ENCODE measurements around the gene CAMK4. TPM values are rescaled to one million over a fixed set of nuclear protein-coding genes. Genes with fewer than 3 reads are reported as not detected.

CAMK4 gene
- total and polyA plus RNA-seq, 3 donors from 2014 or later: 35.4 to 76.9 (median 60.3) TPM

- TF ChIP-seq, protein P1, sequence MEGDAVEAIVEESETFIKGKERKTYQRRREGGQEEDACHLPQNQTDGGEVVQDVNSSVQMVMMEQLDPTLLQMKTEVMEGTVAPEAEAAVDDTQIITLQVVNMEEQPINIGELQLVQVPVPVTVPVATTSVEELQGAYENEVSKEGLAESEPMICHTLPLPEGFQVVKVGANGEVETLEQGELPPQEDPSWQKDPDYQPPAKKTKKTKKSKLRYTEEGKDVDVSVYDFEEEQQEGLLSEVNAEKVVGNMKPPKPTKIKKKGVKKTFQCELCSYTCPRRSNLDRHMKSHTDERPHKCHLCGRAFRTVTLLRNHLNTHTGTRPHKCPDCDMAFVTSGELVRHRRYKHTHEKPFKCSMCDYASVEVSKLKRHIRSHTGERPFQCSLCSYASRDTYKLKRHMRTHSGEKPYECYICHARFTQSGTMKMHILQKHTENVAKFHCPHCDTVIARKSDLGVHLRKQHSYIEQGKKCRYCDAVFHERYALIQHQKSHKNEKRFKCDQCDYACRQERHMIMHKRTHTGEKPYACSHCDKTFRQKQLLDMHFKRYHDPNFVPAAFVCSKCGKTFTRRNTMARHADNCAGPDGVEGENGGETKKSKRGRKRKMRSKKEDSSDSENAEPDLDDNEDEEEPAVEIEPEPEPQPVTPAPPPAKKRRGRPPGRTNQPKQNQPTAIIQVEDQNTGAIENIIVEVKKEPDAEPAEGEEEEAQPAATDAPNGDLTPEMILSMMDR (IDR thresholded peaks at IDR 0.05): no peak
- TF ChIP-seq POLR2A (IDR thresholded peaks at IDR 0.05): no peak
- no peak for DNase-seq
- H3K27me3 ChIP-seq: no peaks in the 10 kb centered on the region
- H3K27ac ChIP-seq: no peak overlapping the region
- intact Hi-C loops (cut with DNase I; ENCODE audit: low total_unique reads): no loop called here
- no peaks in the 10 kb centered on the region for H3K36me3 ChIP-seq (ENCODE audit: low read depth, missing control alignments)
- 97% methylated on average over 1 of the region's 1 CpG for WGBS, 2 donors
- H3K4me1 ChIP-seq: no peaks in the 10 kb centered on the region
- no peaks in the 10 kb centered on the region for H3K9me3 ChIP-seq
- H3K4me3 ChIP-seq: no peak overlapping the region
Measured at GRCh38 chr5:111262815-111263214, 38.6 kb downstream of the CAMK4 start.

- H3K36me3 ChIP-seq (ENCODE audit: low read depth, missing control alignments): no peaks in the 10 kb centered on the region
- no peaks in the 10 kb centered on the region for H3K9me3 ChIP-seq
- H3K27me3 ChIP-seq: no peaks in the 10 kb centered on the region
- no peak for DNase-seq
- WGBS, 2 donors: 69 to 88% methylated on average over 2 of the region's 2 CpGs
- no peak for TF ChIP-seq POLR2A (IDR thresholded peaks at IDR 0.05)
- TF ChIP-seq, protein P1 (IDR thresholded peaks at IDR 0.05): no peak
- intact Hi-C loops (cut with DNase I; ENCODE audit: low total_unique reads): no loop called here
- no peak overlapping the region for H3K4me3 ChIP-seq
- H3K27ac ChIP-seq: no peak overlapping the region
- no peaks in the 10 kb centered on the region for H3K4me1 ChIP-seq
Measured at GRCh38 chr5:111266491-111266890, 42.3 kb downstream of the CAMK4 start.

- no peak for TF ChIP-seq POLR2A (IDR thresholded peaks at IDR 0.05)
- TF ChIP-seq, protein P1 (IDR thresholded peaks at IDR 0.05): no peak
- Histone ChIP-seq H3K27me3 (no peaks in the 10 kb centered on the region), H3K36me3 (ENCODE audit: low read depth, missing control alignments) (no peaks in the 10 kb centered on the region), H3K9me3 (no peaks in the 10 kb centered on the region), H3K4me1 (no peaks in the 10 kb centered on the region), H3K4me3 (no peak overlapping the region), H3K27ac (no peak overlapping the region)
- no peak for DNase-seq
- intact Hi-C loops (cut with DNase I; ENCODE audit: low total_unique reads): no loop called here
Measured at GRCh38 chr5:111268300-111268699, 44.1 kb downstream of the CAMK4 start.

- no peaks in the 10 kb centered on the region for H3K36me3 ChIP-seq (ENCODE audit: low read depth, missing control alignments)
- no peak for DNase-seq
- no peak overlapping the region for H3K4me3 ChIP-seq
- TF ChIP-seq POLR2A (IDR thresholded peaks at IDR 0.05): no peak
- TF ChIP-seq, protein P1 (IDR thresholded peaks at IDR 0.05): no peak
- H3K27ac ChIP-seq: no peak overlapping the region
- no peaks in the 10 kb centered on the region for H3K27me3 ChIP-seq
- intact Hi-C loops (cut with DNase I; ENCODE audit: low total_unique reads): no loop called here
- H3K9me3 ChIP-seq: no peaks in the 10 kb centered on the region
- WGBS, 2 donors: 72 to 88% methylated on average over 3 of the region's 3 CpGs
- no peaks in the 10 kb centered on the region for H3K4me1 ChIP-seq
Measured at GRCh38 chr5:111271885-111272284, 47.7 kb downstream of the CAMK4 start.

DNA sequence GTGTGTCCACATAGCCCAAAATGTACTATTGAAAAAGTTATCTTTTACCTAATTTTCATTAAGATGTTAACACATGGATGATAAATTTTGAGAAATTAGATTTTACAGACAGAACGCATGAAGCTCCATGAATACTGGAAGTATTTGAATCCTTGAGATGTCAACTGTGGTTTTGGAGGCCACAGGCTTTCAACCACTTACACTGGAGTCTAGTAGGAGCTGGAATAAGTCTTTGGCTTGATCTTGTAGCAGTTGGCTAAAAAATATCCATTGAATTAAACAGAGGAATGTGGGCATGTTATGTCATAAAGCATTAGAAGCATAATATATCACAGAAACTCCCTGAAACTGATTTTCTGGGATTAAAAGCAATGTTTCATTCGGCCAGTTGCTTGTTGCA is 52.9 kb downstream of the CAMK4 start:
- H3K9me3 ChIP-seq: no peaks in the 10 kb centered on the region
- H3K36me3 ChIP-seq (ENCODE audit: low read depth, missing control alignments): no peaks in the 10 kb centered on the region
- no peak for TF ChIP-seq POLR2A (IDR thresholded peaks at IDR 0.05)
- TF ChIP-seq, protein P1 (IDR thresholded peaks at IDR 0.05): no peak
- intact Hi-C loops (cut with DNase I; ENCODE audit: low total_unique reads): no loop called here
- WGBS, 2 donors: 87 to 95% methylated on average over 2 of the region's 2 CpGs
- no peak for DNase-seq
- no peaks in the 10 kb centered on the region for H3K27me3 ChIP-seq
- H3K27ac ChIP-seq: no peak overlapping the region
- no peaks in the 10 kb centered on the region for H3K4me1 ChIP-seq
- H3K4me3 ChIP-seq: no peak overlapping the region
